ENCODE measurements around the gene ZNF566.

The ZNF566 gene

GRCh38 chr19:36501973-36502372 is 12.6 kb upstream of the ZNF566 start:
- no peak for TF ChIP-seq YY1 (IDR thresholded peaks at IDR 0.05; ENCODE audit: low read depth)
- TF ChIP-seq TCF12 (IDR thresholded peaks at IDR 0.05; ENCODE audit: low read depth) = no peak

- no peak for TF ChIP-seq CREB1 (IDR thresholded peaks at IDR 0.05; ENCODE audit: low read depth)
- no peak for TF ChIP-seq CEBPB (IDR thresholded peaks at IDR 0.05)
- TF ChIP-seq NFIC (IDR thresholded peaks at IDR 0.05) = no peak
- TF ChIP-seq RAD21 (IDR thresholded peaks at IDR 0.05; ENCODE audit: low read depth) = no peak
- TF ChIP-seq MAX (IDR thresholded peaks at IDR 0.05) = no peak
- no peak for TF ChIP-seq REST (IDR thresholded peaks at IDR 0.05; ENCODE audit: low read depth)
- TF ChIP-seq YY1 (IDR thresholded peaks at IDR 0.05; ENCODE audit: low read depth) = no peak
- no peak for TF ChIP-seq EP300 (IDR thresholded peaks at IDR 0.05; ENCODE audit: borderline replicate concordance)
These were observed 7.6 kb upstream of the ZNF566 start for GRCh38 chr19:36497001-36497400.

GRCh38 chr19:36492689-36493453 is 3.5 kb upstream of the ZNF566 start:
- TF ChIP-seq RAD21 (IDR thresholded peaks at IDR 0.05; ENCODE audit: low read depth) = peak; percentile 57

- TF ChIP-seq CEBPB (IDR thresholded peaks at IDR 0.05) = no peak
- 0 out of 2 replicates have a peak, but pooled peaks have one; percentile 9 for TF ChIP-seq TCF12 (IDR thresholded peaks at IDR 0.05; ENCODE audit: low read depth)
These were observed 607 bp upstream of the ZNF566 start for GRCh38 chr19:36489920-36490415.

GRCh38 chr19:36488846-36489117 is 579 bp downstream of the ZNF566 start:
- TF ChIP-seq YY1 (IDR thresholded peaks at IDR 0.05; ENCODE audit: low read depth) = no peak
- TF ChIP-seq TAF1 (IDR thresholded peaks at IDR 0.05; ENCODE audit: low read depth) = 0 out of 2 replicates have a peak, but pooled peaks have one; percentile 12
- TF ChIP-seq EGR1 (IDR thresholded peaks at IDR 0.05) = no peak

- TF ChIP-seq CEBPB (IDR thresholded peaks at IDR 0.05) (no peak), NFIC (IDR thresholded peaks at IDR 0.05) (no peak), TAF1 (IDR thresholded peaks at IDR 0.05; ENCODE audit: low read depth) (no peak), RAD21 (IDR thresholded peaks at IDR 0.05; ENCODE audit: low read depth) (no peak), FOXM1 (IDR thresholded peaks at IDR 0.05; ENCODE audit: borderline replicate concordance, low read depth) (no peak), ZBTB7A (IDR thresholded peaks at IDR 0.05; ENCODE audit: low read depth) (no peak), TEAD4 (IDR thresholded peaks at IDR 0.05) (no peak), EP300 (IDR thresholded peaks at IDR 0.05; ENCODE audit: borderline replicate concordance) (no peak), TCF12 (IDR thresholded peaks at IDR 0.05; ENCODE audit: low read depth) (no peak), CREB1 (IDR thresholded peaks at IDR 0.05; ENCODE audit: low read depth) (no peak), EGR1 (IDR thresholded peaks at IDR 0.05) (no peak), MAX (IDR thresholded peaks at IDR 0.05) (no peak), REST (IDR thresholded peaks at IDR 0.05; ENCODE audit: low read depth) (no peak), USF1 (IDR thresholded peaks at IDR 0.05) (no peak), YY1 (IDR thresholded peaks at IDR 0.05; ENCODE audit: low read depth) (no peak)
These were observed 1.1 kb downstream of the ZNF566 start for GRCh38 chr19:36488118-36488845.

GRCh38 chr19:36483653-36484052 is 5.7 kb downstream of the ZNF566 start:
- no peak for TF ChIP-seq EP300 (IDR thresholded peaks at IDR 0.05; ENCODE audit: borderline replicate concordance)
- TF ChIP-seq CEBPB (IDR thresholded peaks at IDR 0.05) = no peak
- no peak for TF ChIP-seq TCF12 (IDR thresholded peaks at IDR 0.05; ENCODE audit: low read depth)
- TF ChIP-seq TEAD4 (IDR thresholded peaks at IDR 0.05) = no peak
